Endothelial cell of umbilical vein (primary cell): ENCODE data around the gene MAP3K4. TPM values are rescaled to one million over a fixed set of nuclear protein-coding genes. Genes with fewer than 3 reads are reported as not detected.

Experiments
- BruUV-seq: library from RNA; stranded (reverse); fragments of 400-500 nt; replicated peaks from 2 replicates; lab custom pipeline; 2021; lab: Mats Ljungman, UMichigan
- CTCF ChIA-PET: fragments of 300-600, 350-600 bp; sonication (Branson Sonifier 250); formaldehyde crosslinking; loops from one replicate; lab custom pipeline; 2021; ENCODE audit warnings: antibody characterized with exemption, inconsistent platforms; lab: Charles Lee
- POLR2A ChIA-PET: fragments of 300-600, 350-600 bp; sonication (Branson Sonifier 250); formaldehyde crosslinking; loops from one replicate; lab custom pipeline; 2021; ENCODE audit warnings: antibody characterized with exemption, inconsistent platforms; lab: Charles Lee
- DNase-seq: peaks from one replicate; pipeline ENCODE4 v3.0.0-alpha.2; 2011; ENCODE audit warnings: low read depth, low spot score
- FAIRE-seq: peaks from 2 replicates; lab custom pipeline; 2011; peaks lifted over from hg19 to GRCh38; lab: Jason Lieb, UNC
- H2AFZ ChIP-seq: 2 replicates; pipeline ENCODE4 v1.6.0; 2012; ENCODE audit warnings: low read depth, low read length, control low read depth, inconsistent platforms
- H3K27ac ChIP-seq: 2 replicates; pipeline ENCODE4 v1.5.1; 2011; ENCODE audit warnings: low read depth, mild to moderate bottlenecking, control low read depth, low read length, moderate library complexity; ENCODE audit not compliant: insufficient read depth
- H3K27me3 ChIP-seq, 2 experiments: 2 replicates each; pipeline versions ENCODE4 v1.6.0 to v1.6.1; 2011; ENCODE audit warnings: low read length in 2 of 2, mixed read lengths in 1 of 2; ENCODE audit not compliant: control insufficient read depth in 2 of 2, insufficient read depth in 2 of 2
- H3K36me3 ChIP-seq, 2 experiments: 2 replicates in 1 of 2; 3 replicates in 1 of 2; pipeline ENCODE4 v1.5.1; 2011; ENCODE audit warnings: low read length in 2 of 2, mild to moderate bottlenecking in 1 of 2, moderate library complexity in 1 of 2; ENCODE audit not compliant: control insufficient read depth in 2 of 2, insufficient read depth in 2 of 2; ENCODE audit errors: extremely low read depth in 1 of 2
- H3K4me1 ChIP-seq: 3 replicates; pipeline ENCODE4 v1.5.1; 2011; ENCODE audit warnings: mild to moderate bottlenecking, low read length; ENCODE audit not compliant: control insufficient read depth, insufficient read depth; ENCODE audit errors: extremely low read depth
- H3K4me2 ChIP-seq: 2 replicates; pipeline ENCODE4 v1.6.1; 2011; ENCODE audit warnings: low read length, control low read depth, mixed read lengths; ENCODE audit not compliant: insufficient read depth
- H3K4me3 ChIP-seq, 3 experiments: fragments of 200-600 bp in 1 of 3; sonication (generic), shearing (Covaris generic) in 1 of 3; replicated peaks in 1 of 3; 2 replicates each; pipeline ENCODE4 v1.5.1; 2011 to 2016; ENCODE audit warnings: control low read depth in 3 of 3, low read length in 3 of 3, mild to moderate bottlenecking in 2 of 3, inconsistent platforms in 1 of 3, low read depth in 1 of 3, moderate library complexity in 1 of 3; ENCODE audit not compliant: insufficient read depth in 1 of 3
- H3K79me2 ChIP-seq: 2 replicates; pipeline ENCODE4 v1.6.0; 2012; ENCODE audit warnings: low read length, inconsistent platforms; ENCODE audit not compliant: control insufficient read depth, insufficient read depth
- H3K9ac ChIP-seq: replicated peaks from 2 replicates; pipeline ENCODE3; 2011; ENCODE audit warnings: low read length, control low read depth; ENCODE audit not compliant: insufficient read depth; ENCODE audit errors: extremely low read depth
- H3K9me1 ChIP-seq: replicated peaks from 3 replicates; pipeline ENCODE4 v1.6.0; 2011; ENCODE audit warnings: mild to moderate bottlenecking, low read length; ENCODE audit not compliant: control insufficient read depth, insufficient read depth; ENCODE audit errors: extremely low read depth
- H3K9me3 ChIP-seq: replicated peaks from 2 replicates; pipeline ENCODE4 v1.5.1; 2012; ENCODE audit warnings: low read length, inconsistent platforms; ENCODE audit not compliant: control insufficient read depth, insufficient read depth
- H4K20me1 ChIP-seq: replicated peaks from 2 replicates; pipeline ENCODE3; 2011; ENCODE audit warnings: mild to moderate bottlenecking, low read length; ENCODE audit not compliant: control insufficient read depth, insufficient read depth; ENCODE audit errors: extremely low read depth
- CTCF ChIP-seq, 2 donors: IDR thresholded peaks; 1 replicate in 1 of 2; 2 replicates in 1 of 2; pipeline ENCODE4 v1.5.1; 2011; ENCODE audit warnings: low read length in 2 of 2, mild to moderate bottlenecking in 2 of 2, moderate library complexity in 2 of 2, control low read depth in 1 of 2, inconsistent platforms in 1 of 2, low read depth in 1 of 2; ENCODE audit not compliant: insufficient read depth in 1 of 2; ENCODE audit errors: extremely low read depth in 1 of 2
- EZH2 ChIP-seq: IDR thresholded peaks from 2 replicates; pipeline ENCODE4 v1.6.1; 2012; ENCODE audit warnings: borderline replicate concordance, low read depth, mild to moderate bottlenecking, moderate library complexity, low read length, inconsistent platforms; ENCODE audit not compliant: severe bottlenecking
- FOS ChIP-seq: IDR thresholded peaks from 2 replicates; pipeline ENCODE4 v1.6.1; 2011; ENCODE audit warnings: mild to moderate bottlenecking, low read length, moderate library complexity, borderline replicate concordance; ENCODE audit not compliant: insufficient read depth
- GATA2 ChIP-seq: IDR thresholded peaks from 2 replicates; pipeline ENCODE4 v1.7.0; 2011; ENCODE audit warnings: low read depth, mild to moderate bottlenecking, moderate library complexity, mixed read lengths, low read length; ENCODE audit not compliant: insufficient read length, insufficient read depth
- JUN ChIP-seq: IDR thresholded peaks from 2 replicates; pipeline ENCODE4 v1.6.1; 2011; ENCODE audit warnings: borderline replicate concordance, low read depth; ENCODE audit not compliant: insufficient read length, insufficient read depth
- MAX ChIP-seq: IDR thresholded peaks from 2 replicates; pipeline ENCODE4 v1.6.1; 2011; ENCODE audit not compliant: insufficient read depth, insufficient read length
- MYC ChIP-seq: IDR thresholded peaks from one replicate; pipeline ENCODE4 v1.6.1; 2011; ENCODE audit warnings: mild to moderate bottlenecking, low read depth, low read length
- POLR2A ChIP-seq: IDR thresholded peaks from 2 replicates; pipeline ENCODE4 v1.6.1; 2012; ENCODE audit warnings: low read depth, mild to moderate bottlenecking, control low read depth, low read length
- POLR2AphosphoS5 ChIP-seq: IDR thresholded peaks from 2 replicates; pipeline ENCODE4 v1.6.1; 2012; ENCODE audit warnings: low read depth, mild to moderate bottlenecking, control low read depth, low read length, moderate library complexity; ENCODE audit not compliant: insufficient read depth
- dilution Hi-C: fragments of 300-500 bp; cut with MboI; formaldehyde crosslinking; loops from one replicate; pipeline ENCODE4 v1.15.0; 2019; ENCODE audit warnings: low sequenced_read_pairs; ENCODE audit not compliant: extremely low pct_ligation_motif_present
- intact Hi-C: fragments of 100-400 bp; cut with micrococcal nuclease; formaldehyde crosslinking; loops from one replicate; pipeline ENCODE4 v1.10.0; 2022
- polyA plus RNA-seq, 4 experiments: library from polyadenylated mRNA; depleted of rRNA in 3 of 4; stranded (reverse) in 3 of 4; unstranded in 1 of 4; fragments of >200 nt; gene quantifications; 2 replicates each; pipeline versions ENCODE4 v1.2.1 to v1.2.3, GENCODE V29; 2011 to 2012; ENCODE audit warnings: missing spikeins in 1 of 4
- total RNA-seq: library from RNA; stranded (reverse); gene quantifications from 2 replicates; pipeline ENCODE4 v1.2.3, GENCODE V29; 2021

MAP3K4 gene
- total and polyA plus RNA-seq, 2 donors (not counting 3 experiments of a cell fraction or from before 2014, with no cell fraction given), result 10.8 to 42.3 TPM

GRCh38 chr6:161135695-161136591 is 144.4 kb downstream of the MAP3K4 start:
- ChIA-PET CTCF (interaction anchor here (1.2 to 1.3 kb wide), 2 partner anchors 205 to 235 kb away, joined by 3 read pairs; no protein-coding TSS in a partner anchor), POLR2A (no interaction called here)
- peaks cover 0 to 7% of the 10 kb centered on the region in 2 experiments for H3K36me3 ChIP-seq
- H3K27ac ChIP-seq, result no peak overlapping the region
- H3K9me3 ChIP-seq, result no peaks in the 10 kb centered on the region
- no peaks in the 10 kb centered on the region for H4K20me1 ChIP-seq
- H3K4me2 ChIP-seq, result no peak overlapping the region
- no peak overlapping the region for H3K4me3 ChIP-seq
- no peaks in the 10 kb centered on the region for H3K27me3 ChIP-seq
- no peak for DNase-seq
- no peaks in the 10 kb centered on the region for H3K9me1 ChIP-seq
- dilution Hi-C loops (no loop called here), intact Hi-C loops (no loop called here)
- no peak overlapping the region for H2AFZ ChIP-seq
- no peak for TF ChIP-seq FOS
- TF ChIP-seq POLR2AphosphoS5, result no peak
- TF ChIP-seq JUN, result no peak
- TF ChIP-seq MAX, result no peak
- TF ChIP-seq POLR2A, result no peak
- no peak for TF ChIP-seq CTCF (IDR thresholded peaks at IDR 0.05; ENCODE audit: extremely low read depth in 1 of 2, insufficient read depth in 1 of 2, low read depth in 1 of 2, low read length in 2 of 2)
- no peak for TF ChIP-seq EZH2
- no peak for TF ChIP-seq MYC
- TF ChIP-seq GATA2, result no peak
- H3K79me2 ChIP-seq, result no peaks in the 10 kb centered on the region
- BruUV-seq, result no TSS peak
- FAIRE-seq, result no peak
- H3K4me1 ChIP-seq, result no peaks in the 10 kb centered on the region
- no peak overlapping the region for H3K9ac ChIP-seq
